Measurements from ENCODE around the gene ZNF175. TPM values are rescaled to one million over a fixed set of nuclear protein-coding genes. Genes with fewer than 3 reads are reported as not detected.

The ZNF175 gene
- total and polyA plus RNA-seq, 9 of the 15 experiments (the other 6 are each of a cell fraction or from before 2014, with no cell fraction given): 3.7 to 37.9 (median 14.0) TPM

DNA sequence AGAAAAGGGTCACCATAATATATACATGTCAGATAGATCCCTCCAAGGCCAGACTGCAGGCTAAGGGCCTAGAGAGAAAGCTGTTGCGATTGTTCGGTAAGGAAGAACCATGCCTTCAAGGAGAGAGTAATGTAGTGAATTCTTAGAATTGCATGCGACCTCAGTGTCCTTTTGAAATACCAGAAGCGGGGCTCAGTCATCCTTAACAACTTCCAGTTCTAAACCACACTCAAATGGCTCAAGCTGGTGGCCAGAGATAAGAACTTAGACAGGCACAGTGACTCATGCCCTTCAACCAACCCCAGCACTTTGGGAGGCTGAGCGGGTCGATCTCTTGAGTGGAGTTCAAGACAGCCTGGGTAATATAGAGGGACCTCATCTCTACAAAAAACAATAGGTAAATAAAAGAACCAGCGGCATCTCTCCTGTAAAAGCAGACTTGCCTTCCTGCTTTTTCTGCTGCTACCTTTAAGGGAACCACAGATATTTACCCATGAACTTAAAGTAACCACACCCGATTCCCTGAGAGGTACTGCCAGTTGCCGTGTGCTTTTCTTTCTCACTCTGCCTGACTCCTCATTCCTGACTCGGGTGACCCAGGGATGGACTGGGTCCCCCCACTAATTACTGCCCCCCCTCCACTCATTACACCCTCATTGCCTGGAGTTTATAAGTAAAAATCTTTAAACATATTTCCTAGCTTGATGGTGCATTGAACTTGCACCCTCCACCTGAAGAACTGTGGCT is 24.3 kb upstream of the ZNF175 start (continued):
- TF ChIP-seq, protein P1, sequence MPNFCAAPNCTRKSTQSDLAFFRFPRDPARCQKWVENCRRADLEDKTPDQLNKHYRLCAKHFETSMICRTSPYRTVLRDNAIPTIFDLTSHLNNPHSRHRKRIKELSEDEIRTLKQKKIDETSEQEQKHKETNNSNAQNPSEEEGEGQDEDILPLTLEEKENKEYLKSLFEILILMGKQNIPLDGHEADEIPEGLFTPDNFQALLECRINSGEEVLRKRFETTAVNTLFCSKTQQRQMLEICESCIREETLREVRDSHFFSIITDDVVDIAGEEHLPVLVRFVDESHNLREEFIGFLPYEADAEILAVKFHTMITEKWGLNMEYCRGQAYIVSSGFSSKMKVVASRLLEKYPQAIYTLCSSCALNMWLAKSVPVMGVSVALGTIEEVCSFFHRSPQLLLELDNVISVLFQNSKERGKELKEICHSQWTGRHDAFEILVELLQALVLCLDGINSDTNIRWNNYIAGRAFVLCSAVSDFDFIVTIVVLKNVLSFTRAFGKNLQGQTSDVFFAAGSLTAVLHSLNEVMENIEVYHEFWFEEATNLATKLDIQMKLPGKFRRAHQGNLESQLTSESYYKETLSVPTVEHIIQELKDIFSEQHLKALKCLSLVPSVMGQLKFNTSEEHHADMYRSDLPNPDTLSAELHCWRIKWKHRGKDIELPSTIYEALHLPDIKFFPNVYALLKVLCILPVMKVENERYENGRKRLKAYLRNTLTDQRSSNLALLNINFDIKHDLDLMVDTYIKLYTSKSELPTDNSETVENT (CRISPR knock-in tag; IDR thresholded peaks at IDR 0.05): no peak
- no peak for TF ChIP-seq ZNF764 (CRISPR knock-in tag; IDR thresholded peaks at IDR 0.05; ENCODE audit: low read depth)
- no peak for TF ChIP-seq SRSF3 (IDR thresholded peaks at IDR 0.05; ENCODE audit: insufficient read depth, low read length)
- peak; percentile 97 for TF ChIP-seq MTA2 (IDR thresholded peaks at IDR 0.05; ENCODE audit: low read depth)
- TF ChIP-seq, protein P2, sequence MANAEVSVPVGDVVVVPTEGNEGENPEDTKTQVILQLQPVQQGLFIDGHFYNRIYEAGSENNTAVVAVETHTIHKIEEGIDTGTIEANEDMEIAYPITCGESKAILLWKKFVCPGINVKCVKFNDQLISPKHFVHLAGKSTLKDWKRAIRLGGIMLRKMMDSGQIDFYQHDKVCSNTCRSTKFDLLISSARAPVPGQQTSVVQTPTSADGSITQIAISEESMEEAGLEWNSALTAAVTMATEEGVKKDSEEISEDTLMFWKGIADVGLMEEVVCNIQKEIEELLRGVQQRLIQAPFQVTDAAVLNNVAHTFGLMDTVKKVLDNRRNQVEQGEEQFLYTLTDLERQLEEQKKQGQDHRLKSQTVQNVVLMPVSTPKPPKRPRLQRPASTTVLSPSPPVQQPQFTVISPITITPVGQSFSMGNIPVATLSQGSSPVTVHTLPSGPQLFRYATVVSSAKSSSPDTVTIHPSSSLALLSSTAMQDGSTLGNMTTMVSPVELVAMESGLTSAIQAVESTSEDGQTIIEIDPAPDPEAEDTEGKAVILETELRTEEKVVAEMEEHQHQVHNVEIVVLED (CRISPR knock-in tag; IDR thresholded peaks at IDR 0.05): peak; percentile 31; the same call in 1 of the 2 replicates
- TF ChIP-seq, protein P3, sequence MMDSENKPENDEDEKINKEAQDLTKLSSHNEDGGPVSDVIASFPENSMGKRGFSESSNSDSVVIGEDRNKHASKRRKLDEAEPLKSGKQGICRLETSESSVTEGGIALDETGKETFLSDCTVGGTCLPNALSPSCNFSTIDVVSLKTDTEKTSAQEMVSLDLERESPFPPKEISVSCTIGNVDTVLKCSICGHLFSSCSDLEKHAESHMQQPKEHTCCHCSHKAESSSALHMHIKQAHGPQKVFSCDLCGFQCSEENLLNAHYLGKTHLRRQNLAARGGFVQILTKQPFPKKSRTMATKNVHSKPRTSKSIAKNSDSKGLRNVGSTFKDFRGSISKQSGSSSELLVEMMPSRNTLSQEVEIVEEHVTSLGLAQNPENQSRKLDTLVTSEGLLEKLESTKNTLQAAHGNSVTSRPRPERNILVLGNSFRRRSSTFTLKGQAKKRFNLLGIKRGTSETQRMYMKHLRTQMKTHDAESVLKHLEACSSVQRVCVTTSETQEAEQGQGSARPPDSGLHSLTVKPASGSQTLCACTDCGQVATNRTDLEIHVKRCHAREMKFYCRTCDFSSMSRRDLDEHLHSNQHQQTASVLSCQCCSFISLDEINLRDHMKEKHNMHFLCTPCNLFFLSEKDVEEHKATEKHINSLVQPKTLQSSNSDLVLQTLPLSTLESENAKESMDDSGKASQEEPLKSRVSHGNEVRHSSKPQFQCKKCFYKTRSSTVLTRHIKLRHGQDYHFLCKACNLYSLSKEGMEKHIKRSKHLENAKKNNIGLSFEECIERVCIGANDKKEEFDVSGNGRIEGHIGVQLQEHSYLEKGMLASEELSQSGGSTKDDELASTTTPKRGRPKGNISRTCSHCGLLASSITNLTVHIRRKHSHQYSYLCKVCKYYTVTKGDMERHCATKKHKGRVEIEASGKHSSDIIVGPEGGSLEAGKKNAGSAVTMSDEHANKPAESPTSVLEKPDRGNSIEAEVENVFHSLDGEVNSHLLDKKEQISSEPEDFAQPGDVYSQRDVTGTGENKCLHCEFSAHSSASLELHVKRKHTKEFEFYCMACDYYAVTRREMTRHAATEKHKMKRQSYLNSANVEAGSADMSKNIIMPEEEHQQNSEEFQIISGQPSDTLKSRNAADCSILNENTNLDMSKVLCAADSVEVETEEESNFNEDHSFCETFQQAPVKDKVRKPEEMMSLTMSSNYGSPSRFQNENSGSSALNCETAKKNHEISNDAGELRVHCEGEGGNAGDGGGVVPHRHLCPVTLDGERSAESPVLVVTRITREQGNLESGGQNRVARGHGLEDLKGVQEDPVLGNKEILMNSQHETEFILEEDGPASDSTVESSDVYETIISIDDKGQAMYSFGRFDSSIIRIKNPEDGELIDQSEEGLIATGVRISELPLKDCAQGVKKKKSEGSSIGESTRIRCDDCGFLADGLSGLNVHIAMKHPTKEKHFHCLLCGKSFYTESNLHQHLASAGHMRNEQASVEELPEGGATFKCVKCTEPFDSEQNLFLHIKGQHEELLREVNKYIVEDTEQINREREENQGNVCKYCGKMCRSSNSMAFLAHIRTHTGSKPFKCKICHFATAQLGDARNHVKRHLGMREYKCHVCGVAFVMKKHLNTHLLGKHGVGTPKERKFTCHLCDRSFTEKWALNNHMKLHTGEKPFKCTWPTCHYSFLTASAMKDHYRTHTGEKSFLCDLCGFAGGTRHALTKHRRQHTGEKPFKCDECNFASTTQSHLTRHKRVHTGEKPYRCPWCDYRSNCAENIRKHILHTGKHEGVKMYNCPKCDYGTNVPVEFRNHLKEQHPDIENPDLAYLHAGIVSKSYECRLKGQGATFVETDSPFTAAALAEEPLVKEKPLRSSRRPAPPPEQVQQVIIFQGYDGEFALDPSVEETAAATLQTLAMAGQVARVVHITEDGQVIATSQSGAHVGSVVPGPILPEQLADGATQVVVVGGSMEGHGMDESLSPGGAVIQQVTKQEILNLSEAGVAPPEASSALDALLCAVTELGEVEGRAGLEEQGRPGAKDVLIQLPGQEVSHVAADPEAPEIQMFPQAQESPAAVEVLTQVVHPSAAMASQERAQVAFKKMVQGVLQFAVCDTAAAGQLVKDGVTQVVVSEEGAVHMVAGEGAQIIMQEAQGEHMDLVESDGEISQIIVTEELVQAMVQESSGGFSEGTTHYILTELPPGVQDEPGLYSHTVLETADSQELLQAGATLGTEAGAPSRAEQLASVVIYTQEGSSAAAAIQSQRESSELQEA (IDR thresholded peaks at IDR 0.05; ENCODE audit: low read depth): no peak
- peak; percentile 98 for TF ChIP-seq HDAC3 (IDR thresholded peaks at IDR 0.05; ENCODE audit: borderline replicate concordance, partially characterized antibody)
- no peak for TF ChIP-seq ZBTB8A (IDR thresholded peaks at IDR 0.05; ENCODE audit: partially characterized antibody)
- TF ChIP-seq POLR2H (tag; IDR thresholded peaks at IDR 0.05; ENCODE audit: low read depth): peak; percentile 22
- no peak; the same call in 1 of the 2 replicates for TF ChIP-seq MEF2D (tag; conservative IDR thresholded peaks at IDR 0.05; ENCODE audit: low read depth)
- TF ChIP-seq KLF10 (CRISPR knock-in tag; IDR thresholded peaks at IDR 0.05): no peak
- peak; percentile 87 to 98; a peak in 3 of 4 replicates for TF ChIP-seq TBL1XR1 (IDR thresholded peaks at IDR 0.05; ENCODE audit: low read length in 2 of 2)
- TF ChIP-seq XRCC4 (IDR thresholded peaks at IDR 0.05; ENCODE audit: extremely low read depth, insufficient read depth, insufficient read length): no peak

Data from K562 (cell line).